HG03442 (cell line): ENCODE measurements around the gene SLC6A20.
"Not testable (repeated sequence)": the region's sequence is repeated elsewhere in the genome, so short reads cannot be mapped to it uniquely, and the experiment has no call there.

Experiments
- ATAC-seq: cut with Tn5 transposase; IDR thresholded peaks from one replicate; pipeline ENCODE4 v1.9.1; 2021; ENCODE audit warnings: mild to moderate bottlenecking, moderate library complexity; ENCODE audit not compliant: unreplicated experiment

SLC6A20 gene

GRCh38 chr3:45760878-45761711 lies 35.2 kb downstream of the SLC6A20 start:
- ATAC-seq, result no peak

- ATAC-seq, result no peak
These were observed 36.5 kb downstream of the SLC6A20 start for GRCh38 chr3:45759851-45760250.

GRCh38 chr3:45758871-45759270 lies 37.5 kb downstream of the SLC6A20 start:
- ATAC-seq, result no peak

- not testable (repeated sequence) for ATAC-seq
These were observed 39.2 kb downstream of the SLC6A20 start for GRCh38 chr3:45757141-45757540.

GRCh38 chr3:45756055-45756454 lies 40.3 kb downstream of the SLC6A20 start:
- ATAC-seq, result no peak

GRCh38 chr3:45754461-45754860 lies 41.9 kb downstream of the SLC6A20 start:
- no peak for ATAC-seq

GRCh38 chr3:45753095-45753494 lies 43.2 kb downstream of the SLC6A20 start:
- ATAC-seq, result no peak

GRCh38 chr3:45751537-45752242 lies 44.6 kb downstream of the SLC6A20 start:
- no peak for ATAC-seq

GRCh38 chr3:45749880-45750279 lies 46.5 kb downstream of the SLC6A20 start:
- ATAC-seq, result no peak

- not testable (repeated sequence) for ATAC-seq
These were observed 47.2 kb downstream of the SLC6A20 start for GRCh38 chr3:45749036-45749600.

- no peak for ATAC-seq
These were observed 48.3 kb downstream of the SLC6A20 start for GRCh38 chr3:45748068-45748467.

- ATAC-seq, result no peak
These were observed 49.3 kb downstream of the SLC6A20 start for GRCh38 chr3:45746777-45747622.

GRCh38 chr3:45746165-45746776 lies 50.1 kb downstream of the SLC6A20 start:
- ATAC-seq, result no peak

- ATAC-seq, result no peak
These were observed 53.8 kb downstream of the SLC6A20 start for GRCh38 chr3:45742461-45743089.

GRCh38 chr3:45741742-45742460 lies 54.4 kb downstream of the SLC6A20 start:
- ATAC-seq, result no peak

- ATAC-seq, result no peak
These were observed 55.1 kb downstream of the SLC6A20 start for GRCh38 chr3:45741247-45741646.

- no peak for ATAC-seq
These were observed 56.3 kb downstream of the SLC6A20 start for GRCh38 chr3:45739991-45740390.

- no peak for ATAC-seq
These were observed 59.1 kb downstream of the SLC6A20 start for GRCh38 chr3:45737234-45737633.

- ATAC-seq, result no peak
These were observed 59.6 kb downstream of the SLC6A20 start for GRCh38 chr3:45736707-45737106.
